ENCODE data around the gene CACNG4. TPM values are rescaled to one million over a fixed set of nuclear protein-coding genes. Genes with fewer than 3 reads are reported as not detected.

CACNG4 gene
- total RNA-seq, 1 donor from 2014 or later, result 5.1 TPM

DNA sequence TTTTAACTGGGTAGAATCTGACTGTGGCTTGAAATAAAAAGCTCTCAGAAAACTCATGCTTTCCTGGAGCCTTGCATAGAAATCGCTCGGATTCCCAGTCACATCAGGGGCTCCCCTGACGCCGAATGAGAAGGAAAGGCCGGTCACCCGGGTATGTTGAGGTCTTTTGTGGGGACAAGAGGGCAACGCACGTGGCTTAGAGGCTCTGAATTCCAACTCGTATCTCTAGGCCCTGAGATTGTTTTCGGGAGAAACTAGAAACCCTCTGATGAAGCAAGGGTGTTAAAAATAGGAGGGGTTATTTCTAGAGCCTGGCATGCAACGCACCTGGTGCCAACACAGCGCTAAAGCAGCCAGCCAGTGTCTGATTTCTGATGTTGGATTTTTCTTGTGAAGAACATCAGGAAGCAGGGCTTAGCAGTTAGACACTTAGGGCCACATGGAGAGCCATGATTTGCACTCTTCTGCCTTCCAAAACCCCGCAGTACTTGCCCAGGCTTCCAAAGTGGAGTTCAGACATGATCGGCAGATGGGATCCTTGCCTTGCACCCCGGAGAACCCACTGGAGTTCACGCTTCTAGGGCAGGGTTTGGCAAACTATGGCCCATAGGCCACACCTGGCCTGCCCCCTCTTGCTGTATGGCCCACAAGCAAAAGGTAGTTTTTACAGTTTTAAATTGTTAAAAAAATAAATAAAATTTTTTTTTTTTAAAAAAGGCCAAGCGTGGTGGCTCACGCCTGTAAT is 92.4 kb downstream of the CACNG4 start:
- TF ChIP-seq, protein P1, sequence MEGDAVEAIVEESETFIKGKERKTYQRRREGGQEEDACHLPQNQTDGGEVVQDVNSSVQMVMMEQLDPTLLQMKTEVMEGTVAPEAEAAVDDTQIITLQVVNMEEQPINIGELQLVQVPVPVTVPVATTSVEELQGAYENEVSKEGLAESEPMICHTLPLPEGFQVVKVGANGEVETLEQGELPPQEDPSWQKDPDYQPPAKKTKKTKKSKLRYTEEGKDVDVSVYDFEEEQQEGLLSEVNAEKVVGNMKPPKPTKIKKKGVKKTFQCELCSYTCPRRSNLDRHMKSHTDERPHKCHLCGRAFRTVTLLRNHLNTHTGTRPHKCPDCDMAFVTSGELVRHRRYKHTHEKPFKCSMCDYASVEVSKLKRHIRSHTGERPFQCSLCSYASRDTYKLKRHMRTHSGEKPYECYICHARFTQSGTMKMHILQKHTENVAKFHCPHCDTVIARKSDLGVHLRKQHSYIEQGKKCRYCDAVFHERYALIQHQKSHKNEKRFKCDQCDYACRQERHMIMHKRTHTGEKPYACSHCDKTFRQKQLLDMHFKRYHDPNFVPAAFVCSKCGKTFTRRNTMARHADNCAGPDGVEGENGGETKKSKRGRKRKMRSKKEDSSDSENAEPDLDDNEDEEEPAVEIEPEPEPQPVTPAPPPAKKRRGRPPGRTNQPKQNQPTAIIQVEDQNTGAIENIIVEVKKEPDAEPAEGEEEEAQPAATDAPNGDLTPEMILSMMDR (IDR thresholded peaks at IDR 0.05), result no peak
- Histone ChIP-seq H3K9me3 (no peaks in the 10 kb centered on the region), H3K4me3 (no peak overlapping the region), H3K36me3 (no peaks in the 10 kb centered on the region), H3K27me3 (ENCODE audit: low read depth) (no peaks in the 10 kb centered on the region), H3K27ac (no peak overlapping the region), H3K4me1 (no peaks in the 10 kb centered on the region)
- no peak for ATAC-seq
- intact Hi-C loops (cut with DNase I), result no loop called here
- no peak for DNase-seq

DNA sequence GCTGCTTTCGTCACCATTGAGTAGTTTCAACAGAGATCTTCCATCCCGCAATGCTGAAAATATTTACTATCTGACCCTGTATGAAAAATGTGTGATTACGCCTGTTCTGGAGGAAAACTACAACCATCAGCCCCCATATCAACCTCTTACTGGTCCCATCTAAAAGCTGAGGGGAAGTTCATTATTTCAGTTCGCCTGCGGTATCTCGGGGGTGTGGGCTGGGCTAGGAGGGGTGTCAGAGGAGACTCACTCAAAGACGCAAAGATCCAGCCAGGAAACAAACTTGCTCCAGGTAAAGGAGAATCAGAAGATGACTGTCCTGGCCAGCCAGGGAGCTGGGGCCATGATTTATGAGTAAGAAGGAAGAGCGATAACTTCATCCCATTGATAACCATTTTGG is 93.5 kb downstream of the CACNG4 start:
- TF ChIP-seq, protein P1 (IDR thresholded peaks at IDR 0.05), result no peak
- DNase-seq, result no peak

DNA sequence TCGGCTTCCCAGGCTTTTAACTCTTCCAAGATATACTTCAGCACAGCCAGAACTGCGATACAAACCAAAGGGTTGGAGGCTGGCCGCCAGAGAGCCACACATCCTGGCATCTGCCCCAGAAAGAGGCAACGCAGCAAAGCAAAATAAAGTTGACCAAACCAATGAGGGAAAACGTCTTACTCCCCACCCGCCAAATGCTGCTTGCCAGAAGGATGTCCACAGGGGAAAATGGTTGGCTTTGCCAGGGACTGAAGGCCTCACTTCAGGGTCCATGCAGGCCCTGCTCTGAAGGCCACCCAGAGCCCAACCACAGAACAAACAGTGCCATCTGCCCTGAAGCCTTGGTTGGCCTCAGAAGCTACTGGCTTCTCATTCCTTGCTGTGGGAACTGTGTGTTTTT is 94.9 kb downstream of the CACNG4 start:
- Histone ChIP-seq H3K36me3 (no peaks in the 10 kb centered on the region), H3K4me1 (no peaks in the 10 kb centered on the region), H3K27me3 (ENCODE audit: low read depth) (no peaks in the 10 kb centered on the region), H3K9me3 (no peaks in the 10 kb centered on the region), H3K4me3 (no peak overlapping the region), H3K27ac (no peak overlapping the region)
- ATAC-seq (no peak), DNase-seq (no peak)
- intact Hi-C loops (cut with DNase I), result no loop called here
- TF ChIP-seq, protein P1 (IDR thresholded peaks at IDR 0.05), result no peak

More for the DNA sequence above, 93.5 kb downstream of the CACNG4 start:
- Histone ChIP-seq H3K9me3 (no peaks in the 10 kb centered on the region), H3K4me3 (no peak overlapping the region), H3K27ac (no peak overlapping the region), H3K4me1 (no peaks in the 10 kb centered on the region), H3K36me3 (no peaks in the 10 kb centered on the region), H3K27me3 (ENCODE audit: low read depth) (no peaks in the 10 kb centered on the region)
- no peak for ATAC-seq
- intact Hi-C loops (cut with DNase I), result no loop called here

DNA sequence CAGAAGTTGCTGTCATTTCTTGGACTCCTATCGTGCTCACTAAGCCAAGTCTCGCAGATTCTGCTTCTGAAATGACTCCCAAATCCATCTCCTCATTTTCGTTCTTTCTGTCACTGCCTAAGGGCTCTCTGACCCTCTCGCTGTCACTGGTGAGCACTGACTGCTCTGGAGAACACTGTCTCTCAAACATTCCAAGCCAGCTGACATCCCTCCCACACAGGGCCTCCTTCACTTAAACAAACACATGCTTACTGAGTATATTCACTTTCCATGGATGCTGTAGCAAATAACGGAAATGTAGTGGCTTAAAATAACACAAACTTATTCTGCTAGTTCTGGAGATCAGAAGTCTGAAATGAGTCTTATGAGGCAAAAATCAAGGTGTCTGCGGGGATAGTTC is 98.6 kb downstream of the CACNG4 start:
- no peak overlapping the region for H3K4me3 ChIP-seq
- TF ChIP-seq, protein P1 (IDR thresholded peaks at IDR 0.05), result no peak

DNA sequence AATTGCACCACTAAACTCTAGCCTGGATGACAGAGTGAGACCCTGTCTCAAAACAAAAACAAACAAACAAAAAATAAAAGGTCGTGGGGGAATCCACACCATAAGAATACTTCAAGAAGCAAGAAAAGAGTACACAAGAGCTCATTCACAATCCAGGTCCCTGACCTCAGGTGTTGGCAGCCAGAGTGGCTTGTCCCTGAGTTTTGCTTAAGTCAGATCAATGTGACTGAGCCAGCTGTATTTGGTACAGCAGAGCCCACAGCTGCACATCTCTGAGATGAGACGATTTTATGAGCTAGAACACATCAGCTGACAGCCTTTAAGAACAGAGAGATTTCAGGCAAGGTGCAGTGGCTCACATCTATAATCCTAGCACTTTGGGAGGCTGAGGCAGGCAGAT is 102.2 kb downstream of the CACNG4 start:
- intact Hi-C loops (cut with DNase I), result no loop called here
- Histone ChIP-seq H3K9me3 (no peaks in the 10 kb centered on the region), H3K27me3 (ENCODE audit: low read depth) (no peaks in the 10 kb centered on the region), H3K4me1 (no peaks in the 10 kb centered on the region), H3K36me3 (no peaks in the 10 kb centered on the region), H3K4me3 (no peak overlapping the region), H3K27ac (no peak overlapping the region)
- TF ChIP-seq, protein P1 (IDR thresholded peaks at IDR 0.05), result no peak
- no peak for DNase-seq
- ATAC-seq, result no peak

More for the DNA sequence above, 98.6 kb downstream of the CACNG4 start:
- no peaks in the 10 kb centered on the region for H3K36me3 ChIP-seq
- ATAC-seq (no peak), DNase-seq (no peak)
- intact Hi-C loops (cut with DNase I), result no loop called here
- no peaks in the 10 kb centered on the region for H3K4me1 ChIP-seq
- no peaks in the 10 kb centered on the region for H3K9me3 ChIP-seq
- H3K27ac ChIP-seq, result no peak overlapping the region
- H3K27me3 ChIP-seq (ENCODE audit: low read depth), result no peaks in the 10 kb centered on the region
